Stimulated activated CD4-positive, alpha-beta T cell treated with anti-CD3 and anti-CD28 coated beads, Interleukin-15, amount 100 ng/mL, for 48 hours (primary cell): ENCODE results near the gene RTL3.
"Not testable (repeated sequence)": the region's sequence is repeated elsewhere in the genome, so short reads cannot be mapped to it uniquely, and the experiment has no call there.

ENCODE experiments used
- DNase-seq, 2 donors: peaks; one replicate each; pipeline ENCODE4 v3.0.0-alpha.2; 2020; ENCODE audit warnings: low read depth in 2 of 2

The RTL3 gene

GRCh38 chrX:78658845-78659744 lies at the start of gene RTL3:
RTL3 (minus strand) TSS chrX:78659328; CDS start chrX:78658420, 908 bp downstream.
- DNase-seq: no peak

GRCh38 chrX:78708816-78709215 lies 49.7 kb upstream of the RTL3 start:
- DNase-seq: no peak

- DNase-seq: peak in 1 of 2 donors; percentile 1
Observed at GRCh38 chrX:78708262-78708661, 49.1 kb upstream of the RTL3 start.

- DNase-seq: no peak
Observed at GRCh38 chrX:78706071-78706470, 46.9 kb upstream of the RTL3 start.

GRCh38 chrX:78693536-78693935 lies 34.4 kb upstream of the RTL3 start:
- DNase-seq: no peak

GRCh38 chrX:78693012-78693411 lies 33.9 kb upstream of the RTL3 start:
- no peak for DNase-seq

- no peak for DNase-seq
Observed at GRCh38 chrX:78687586-78687985, 28.5 kb upstream of the RTL3 start.

GRCh38 chrX:78673246-78673645 lies 14.1 kb upstream of the RTL3 start:
- no peak for DNase-seq

GRCh38 chrX:78665342-78665741 lies 6.2 kb upstream of the RTL3 start:
- DNase-seq: no peak

GRCh38 chrX:78661836-78662235 lies 2.7 kb upstream of the RTL3 start:
- no peak for DNase-seq

GRCh38 chrX:78659955-78660354 lies 827 bp upstream of the RTL3 start:
- DNase-seq: no peak

- DNase-seq: no peak
Observed at GRCh38 chrX:78658414-78658813, 714 bp downstream of the RTL3 start.

GRCh38 chrX:78655642-78656041 lies 3.5 kb downstream of the RTL3 start:
- no peak for DNase-seq

GRCh38 chrX:78653118-78653822 lies 5.9 kb downstream of the RTL3 start:
- DNase-seq: no peak

- DNase-seq: no peak
Observed at GRCh38 chrX:78650906-78651437, 8.2 kb downstream of the RTL3 start.

GRCh38 chrX:78643874-78644273 lies 15.3 kb downstream of the RTL3 start:
- DNase-seq: no peak

GRCh38 chrX:78643096-78643495 lies 16.0 kb downstream of the RTL3 start:
- no peak for DNase-seq

- DNase-seq: not testable (repeated sequence)
Observed at GRCh38 chrX:78636096-78636495, 23.0 kb downstream of the RTL3 start.

- DNase-seq: no peak
Observed at GRCh38 chrX:78624962-78625909, 33.9 kb downstream of the RTL3 start.

GRCh38 chrX:78624426-78624825 lies 34.7 kb downstream of the RTL3 start:
- no peak for DNase-seq

- no peak for DNase-seq
Observed at GRCh38 chrX:78622831-78623230, 36.3 kb downstream of the RTL3 start.

- DNase-seq: no peak
Observed at GRCh38 chrX:78619834-78620233, 39.3 kb downstream of the RTL3 start.
